ENCODE results near the gene COPS9.

DNA sequence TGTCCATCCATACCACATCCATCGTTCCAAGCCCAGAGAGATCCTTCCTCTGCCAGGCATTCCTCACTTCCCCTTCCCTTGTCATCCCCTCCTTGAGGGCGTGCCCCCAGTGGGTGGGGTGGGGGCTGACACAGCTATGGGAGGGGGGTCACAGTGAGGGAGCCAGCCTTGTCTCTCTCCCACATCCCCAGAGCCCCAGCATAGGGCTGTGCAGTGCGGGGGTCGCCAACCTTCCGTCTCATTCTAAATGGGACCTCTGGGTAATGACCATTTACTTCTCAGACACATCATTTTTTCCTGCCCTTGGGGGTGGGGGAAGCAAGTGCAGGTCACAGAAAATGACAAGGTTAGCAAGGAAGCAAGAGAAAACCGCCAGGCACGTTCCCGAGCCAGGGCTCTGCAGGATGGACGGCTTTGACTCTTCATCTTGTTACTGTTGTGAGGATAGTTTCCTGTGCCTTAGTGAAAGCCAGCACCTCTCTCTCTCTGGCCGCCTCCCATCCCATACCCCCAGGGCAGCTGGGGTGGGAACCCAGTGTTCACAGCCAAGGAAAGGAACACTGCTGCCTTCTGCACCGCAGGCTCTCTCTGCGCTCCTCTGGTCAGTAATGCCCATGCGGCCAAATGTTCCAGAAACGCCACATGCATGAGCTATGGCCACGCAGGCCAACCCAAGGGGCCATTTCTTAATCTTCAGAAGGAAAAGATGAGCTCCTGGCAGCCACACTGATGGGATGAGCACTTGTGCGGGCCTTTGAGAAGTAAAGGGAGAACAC, 27.0 kb upstream of the COPS9 start:
- TF ChIP-seq, protein P1, sequence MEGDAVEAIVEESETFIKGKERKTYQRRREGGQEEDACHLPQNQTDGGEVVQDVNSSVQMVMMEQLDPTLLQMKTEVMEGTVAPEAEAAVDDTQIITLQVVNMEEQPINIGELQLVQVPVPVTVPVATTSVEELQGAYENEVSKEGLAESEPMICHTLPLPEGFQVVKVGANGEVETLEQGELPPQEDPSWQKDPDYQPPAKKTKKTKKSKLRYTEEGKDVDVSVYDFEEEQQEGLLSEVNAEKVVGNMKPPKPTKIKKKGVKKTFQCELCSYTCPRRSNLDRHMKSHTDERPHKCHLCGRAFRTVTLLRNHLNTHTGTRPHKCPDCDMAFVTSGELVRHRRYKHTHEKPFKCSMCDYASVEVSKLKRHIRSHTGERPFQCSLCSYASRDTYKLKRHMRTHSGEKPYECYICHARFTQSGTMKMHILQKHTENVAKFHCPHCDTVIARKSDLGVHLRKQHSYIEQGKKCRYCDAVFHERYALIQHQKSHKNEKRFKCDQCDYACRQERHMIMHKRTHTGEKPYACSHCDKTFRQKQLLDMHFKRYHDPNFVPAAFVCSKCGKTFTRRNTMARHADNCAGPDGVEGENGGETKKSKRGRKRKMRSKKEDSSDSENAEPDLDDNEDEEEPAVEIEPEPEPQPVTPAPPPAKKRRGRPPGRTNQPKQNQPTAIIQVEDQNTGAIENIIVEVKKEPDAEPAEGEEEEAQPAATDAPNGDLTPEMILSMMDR (IDR thresholded peaks at IDR 0.05) = no peak
- no peak for TF ChIP-seq POLR2A (IDR thresholded peaks at IDR 0.05)
